Activated naive CD8-positive, alpha-beta T cell treated with anti-CD3 and anti-CD28 coated beads, Interleukin-2, amount 50 U/mL, for 24 hours (primary cell): ENCODE data around the gene PDIA6.

Experiments used
- ATAC-seq: fragments of 150-1000 bp; cut with Tn5 transposase; one replicate; pipeline ENCODE4 v1.10.0; 2021
- DNase-seq: peaks from one replicate; pipeline ENCODE4 v3.0.0; 2021
- H3K27ac Mint-ChIP-seq: one replicate; pipeline ENCODE4 v1.8.0; 2021; ENCODE audit warnings: mild to moderate bottlenecking, mixed read lengths
- H3K27me3 Mint-ChIP-seq: one replicate; pipeline ENCODE4 v1.8.0; 2021; ENCODE audit warnings: mixed read lengths
- H3K36me3 Mint-ChIP-seq: one replicate; pipeline ENCODE4 v1.8.0; 2021; ENCODE audit warnings: low read depth, mixed read lengths
- H3K4me1 Mint-ChIP-seq: one replicate; pipeline ENCODE4 v1.8.0; 2021; ENCODE audit warnings: mixed read lengths
- H3K4me3 Mint-ChIP-seq: one replicate; pipeline ENCODE4 v1.8.0; 2021; ENCODE audit warnings: mild to moderate bottlenecking, moderate library complexity, mixed read lengths
- H3K9me3 Mint-ChIP-seq: one replicate; pipeline ENCODE4 v1.8.0; 2021; ENCODE audit warnings: mixed read lengths

PDIA6 gene

DNA sequence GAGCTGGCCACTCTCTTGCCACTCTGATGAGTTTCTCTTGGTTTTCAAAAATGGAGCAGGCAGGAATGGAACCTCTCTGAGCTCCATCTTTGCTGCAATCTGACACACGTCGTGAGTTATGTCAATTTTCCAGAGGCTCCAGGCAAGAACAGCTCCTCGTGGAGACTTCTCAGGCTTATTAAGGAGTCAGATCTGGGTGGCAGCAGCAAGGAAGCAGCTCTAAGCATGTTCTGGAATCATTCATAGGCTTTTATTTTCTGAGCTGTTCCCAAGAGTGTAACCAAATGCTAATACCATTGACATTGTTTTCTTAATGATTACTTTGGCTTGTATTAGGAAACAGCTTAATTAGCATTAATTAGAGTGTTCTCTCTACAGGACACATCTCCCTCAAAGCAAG lies 26.1 kb upstream of the PDIA6 start:
- Mint-ChIP-seq H3K27me3 (peaks cover 11% of the 10 kb centered on the region), H3K36me3 (peaks cover 2% of the 10 kb centered on the region), H3K4me1 (no peaks in the 10 kb centered on the region), H3K27ac (no peak overlapping the region), H3K4me3 (no peak overlapping the region), H3K9me3 (peaks cover 23% of the 10 kb centered on the region)
- ATAC-seq (no peak), DNase-seq (no peak)

DNA sequence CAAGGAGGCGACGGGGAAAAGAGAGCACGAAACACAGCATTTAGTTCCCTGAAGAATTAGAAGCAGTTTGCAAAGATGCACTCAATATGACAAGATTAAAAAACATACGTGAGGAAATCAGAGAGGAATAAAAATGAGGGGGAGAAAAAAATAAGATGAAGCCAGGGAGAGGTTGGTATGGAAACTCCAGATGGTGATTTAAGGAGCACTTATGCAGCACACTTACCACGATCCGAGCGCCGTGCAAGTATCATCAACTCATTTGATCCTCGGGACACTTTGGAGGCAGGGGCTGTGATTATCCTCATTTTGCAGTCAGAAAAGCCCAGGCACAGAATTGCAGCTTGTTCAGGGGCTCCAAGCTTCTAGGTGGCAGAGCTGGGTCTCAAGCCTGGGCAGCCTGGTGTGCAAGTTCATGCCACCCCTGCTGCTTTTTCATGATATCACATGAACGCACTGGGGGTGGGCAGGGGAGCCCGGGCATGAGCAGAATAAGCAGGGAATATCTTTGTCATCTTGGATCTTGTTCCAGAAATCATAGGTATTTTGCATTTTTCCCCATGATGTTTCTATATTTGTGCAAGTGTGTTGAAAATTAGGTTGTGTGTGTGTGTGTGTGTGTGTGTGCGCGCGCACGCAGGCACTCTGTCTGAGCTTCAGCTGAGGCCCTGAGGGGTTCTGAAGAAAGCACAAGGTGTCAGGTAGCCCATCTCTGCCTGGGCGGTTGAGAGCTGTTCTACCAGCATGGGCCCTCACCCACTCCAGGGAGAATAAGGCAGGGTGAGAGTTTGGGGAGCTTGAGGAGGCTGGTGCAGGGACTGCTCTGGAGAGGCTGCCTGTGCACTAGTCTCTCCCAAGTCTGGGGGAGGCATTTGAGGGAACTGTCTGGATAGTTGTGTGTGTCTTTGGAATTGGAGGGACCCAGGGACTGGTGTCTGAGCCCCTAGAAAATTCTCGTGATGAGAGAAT lies 25.0 kb upstream of the PDIA6 start:
- ATAC-seq (no peak), DNase-seq (no peak)
- Mint-ChIP-seq H3K27me3 (peaks cover 13% of the 10 kb centered on the region), H3K4me1 (no peaks in the 10 kb centered on the region), H3K27ac (no peak overlapping the region), H3K9me3 (peaks cover 23% of the 10 kb centered on the region), H3K36me3 (peaks cover 2% of the 10 kb centered on the region), H3K4me3 (no peak overlapping the region)

DNA sequence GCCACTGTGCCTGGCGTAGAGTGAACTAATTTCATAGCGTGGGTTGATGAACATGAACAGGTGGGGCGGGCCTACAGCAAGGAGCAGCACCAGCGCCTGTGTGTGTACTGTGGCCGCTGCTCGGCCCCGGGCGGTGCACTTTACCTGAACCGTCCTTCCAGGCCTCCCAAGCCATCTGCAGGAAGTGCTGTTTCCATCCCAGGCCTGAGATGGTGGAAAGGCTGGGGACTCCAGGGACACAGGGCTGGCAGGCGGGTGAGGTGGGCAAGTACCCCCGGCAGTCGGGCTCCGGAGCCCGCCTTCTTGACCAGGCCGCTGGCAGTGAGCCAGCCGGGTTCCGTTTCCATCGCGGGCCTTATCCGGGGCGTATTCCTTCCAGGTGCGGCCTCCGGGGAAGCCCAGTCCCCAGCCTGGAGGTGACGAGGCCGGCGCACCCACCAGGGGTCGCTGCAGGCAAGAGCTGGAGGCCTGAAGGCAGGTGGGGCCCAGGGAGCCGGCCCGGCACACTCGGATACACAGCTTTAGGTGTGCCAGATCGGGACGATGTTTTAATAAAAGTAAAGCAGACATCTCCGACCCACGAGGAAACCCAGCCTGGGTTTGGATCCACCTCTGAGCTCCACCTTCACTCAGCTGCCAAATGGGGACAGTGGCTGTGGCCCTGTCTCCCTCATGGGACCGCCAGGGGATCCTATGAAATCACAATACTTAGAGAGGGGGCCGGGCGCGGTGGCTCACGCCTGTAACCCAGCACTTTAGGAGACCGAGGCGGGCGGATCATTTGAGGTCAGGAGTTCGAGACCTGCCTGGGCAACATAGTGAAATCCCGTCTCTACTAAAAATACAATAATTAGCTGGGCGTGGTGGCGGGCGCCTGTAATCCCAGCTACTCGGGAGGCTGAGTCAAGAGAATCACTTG lies 22.7 kb upstream of the PDIA6 start:
- peak; percentile 82 for ATAC-seq
- Mint-ChIP-seq H3K9me3 (peaks cover 4% of the 10 kb centered on the region), H3K4me1 (peaks cover 2% of the 10 kb centered on the region), H3K36me3 (no peaks in the 10 kb centered on the region), H3K27me3 (peaks cover 21% of the 10 kb centered on the region), H3K27ac (no peak overlapping the region), H3K4me3 (no peak overlapping the region)
- DNase-seq = peak; percentile 88

DNA sequence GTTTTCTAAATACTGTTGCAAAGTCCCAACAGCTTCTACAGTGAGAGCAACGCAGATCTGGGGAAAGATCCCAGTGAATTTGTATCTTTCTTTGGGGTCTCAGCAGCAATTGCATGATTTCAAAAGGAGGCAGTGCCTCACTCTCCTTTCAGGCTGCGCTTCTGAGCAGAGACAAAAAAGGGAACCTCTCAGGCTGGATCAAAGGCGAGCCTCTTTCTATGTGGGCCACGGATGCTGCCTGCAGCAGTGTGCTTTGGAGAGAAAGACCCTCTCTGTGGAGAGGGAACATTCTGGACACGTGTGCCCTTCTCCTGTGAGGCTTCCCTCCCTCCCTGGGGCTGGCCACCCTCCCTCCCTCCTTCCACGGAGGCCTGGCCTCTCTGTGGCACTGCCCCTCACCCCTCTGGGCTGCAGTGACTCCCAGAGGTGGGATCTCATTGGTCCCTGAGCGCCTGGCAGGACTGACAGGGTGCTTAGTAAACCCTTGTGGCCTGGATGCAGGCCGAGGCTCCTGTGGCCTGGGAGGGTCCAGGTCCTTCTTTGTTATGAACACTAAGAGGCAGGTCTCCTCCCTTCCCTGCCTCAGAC lies 21.6 kb upstream of the PDIA6 start:
- Mint-ChIP-seq H3K4me3 (no peak overlapping the region), H3K9me3 (no peaks in the 10 kb centered on the region), H3K36me3 (no peaks in the 10 kb centered on the region), H3K27me3 (peaks cover 23% of the 10 kb centered on the region), H3K4me1 (peaks cover 2% of the 10 kb centered on the region), H3K27ac (no peak overlapping the region)
- no peak for ATAC-seq
- no peak for DNase-seq

DNA sequence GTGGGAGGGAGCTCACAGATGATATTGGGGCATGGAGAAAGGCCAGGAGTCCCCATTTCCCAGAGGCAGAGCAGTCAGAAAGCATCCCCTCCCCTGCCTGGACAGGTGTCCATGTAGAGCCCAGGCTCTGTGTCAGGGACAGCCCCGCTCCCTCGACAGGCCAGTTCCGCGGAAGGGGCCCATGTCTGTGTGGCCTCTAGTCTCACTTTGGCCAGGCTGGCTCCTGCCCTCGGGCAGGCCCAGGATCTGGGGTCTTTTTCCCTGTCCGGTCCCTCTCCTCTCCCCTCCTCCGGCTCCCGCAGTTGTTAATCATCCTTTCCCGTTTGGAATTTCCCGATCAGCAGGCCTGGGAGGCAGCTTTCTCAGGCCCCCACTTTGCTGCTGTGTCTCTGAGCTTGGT lies 20.4 kb upstream of the PDIA6 start:
- no peak for DNase-seq
- H3K36me3 Mint-ChIP-seq = no peaks in the 10 kb centered on the region
- ATAC-seq = no peak
- no peak overlapping the region for H3K4me3 Mint-ChIP-seq
- no peak overlapping the region for H3K27ac Mint-ChIP-seq
- H3K27me3 Mint-ChIP-seq = peaks cover 23% of the 10 kb centered on the region
- no peaks in the 10 kb centered on the region for H3K9me3 Mint-ChIP-seq
- peaks cover 2% of the 10 kb centered on the region for H3K4me1 Mint-ChIP-seq

DNA sequence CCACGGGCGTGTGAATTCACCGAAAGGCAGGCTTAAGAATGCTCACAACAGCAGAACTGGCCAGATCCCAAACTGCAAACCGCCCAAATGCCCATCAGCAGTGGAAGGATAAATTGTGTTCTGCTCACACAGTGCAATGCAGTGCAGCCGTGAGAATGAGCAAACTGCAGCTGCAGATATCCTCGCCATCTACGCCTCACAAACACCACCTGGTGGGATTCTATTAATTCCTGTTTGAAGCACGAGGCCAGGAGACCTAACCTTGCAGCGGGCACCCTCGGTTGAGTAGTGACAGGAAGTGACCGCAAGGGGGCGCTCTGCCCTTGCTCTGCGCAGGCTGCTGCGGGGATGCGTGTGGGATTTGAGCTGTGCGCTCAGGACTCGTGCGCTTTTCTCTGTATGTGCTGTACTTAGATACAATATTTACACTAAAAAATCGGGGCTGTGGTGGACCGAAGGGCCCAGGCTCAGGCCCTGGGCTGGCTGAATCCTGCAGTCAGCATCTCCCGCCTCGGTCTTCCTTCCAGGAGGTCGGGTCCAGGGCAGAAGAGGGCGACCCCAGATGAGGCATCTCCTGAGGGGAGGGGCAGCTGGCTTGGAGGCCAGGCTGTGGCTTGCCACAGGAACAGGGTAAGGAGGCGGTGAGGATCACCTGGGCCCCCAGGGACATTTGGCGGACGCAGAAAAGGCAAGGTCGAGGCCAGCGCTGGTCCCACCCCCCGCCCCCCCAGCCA lies 19.8 kb upstream of the PDIA6 start:
- peaks cover 20% of the 10 kb centered on the region for H3K27me3 Mint-ChIP-seq
- H3K36me3 Mint-ChIP-seq = no peaks in the 10 kb centered on the region
- no peak overlapping the region for H3K4me3 Mint-ChIP-seq
- peaks cover 2% of the 10 kb centered on the region for H3K4me1 Mint-ChIP-seq
- ATAC-seq (peak; percentile 79), DNase-seq (peak; percentile 86)
- no peak overlapping the region for H3K27ac Mint-ChIP-seq
- no peaks in the 10 kb centered on the region for H3K9me3 Mint-ChIP-seq

DNA sequence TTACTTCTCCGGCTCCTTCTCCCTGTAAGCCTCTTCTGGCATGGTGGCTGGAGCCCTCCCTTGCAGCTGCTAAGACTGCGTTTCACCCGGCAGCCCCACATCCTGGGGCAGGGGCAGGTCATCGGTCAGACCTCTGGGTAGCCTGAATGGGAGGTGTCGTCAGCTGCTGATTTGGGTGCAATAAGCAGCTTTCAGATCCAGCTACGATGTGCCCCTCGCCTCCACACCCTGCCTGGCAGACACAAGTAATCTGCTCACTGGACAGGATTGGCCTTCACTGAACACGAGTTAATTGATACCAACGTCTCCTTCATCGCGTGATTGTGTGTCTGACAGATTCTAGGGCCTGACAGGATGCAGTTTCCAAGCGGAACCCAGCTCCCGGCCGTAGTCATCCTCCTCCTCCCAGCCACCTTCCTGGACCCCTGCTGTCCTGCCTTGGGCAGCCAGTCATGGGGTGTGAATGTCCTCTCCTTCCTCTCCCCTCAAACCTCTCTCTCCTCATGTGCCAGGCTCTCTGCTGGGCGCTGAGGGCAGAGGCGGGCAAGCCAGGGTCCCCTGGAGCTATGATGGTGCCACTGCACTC lies 18.9 kb upstream of the PDIA6 start:
- Mint-ChIP-seq H3K27ac (no peak overlapping the region), H3K4me1 (peaks cover 2% of the 10 kb centered on the region), H3K4me3 (no peak overlapping the region), H3K9me3 (no peaks in the 10 kb centered on the region), H3K36me3 (no peaks in the 10 kb centered on the region), H3K27me3 (peaks cover 23% of the 10 kb centered on the region)
- DNase-seq = no peak
- no peak for ATAC-seq

DNA sequence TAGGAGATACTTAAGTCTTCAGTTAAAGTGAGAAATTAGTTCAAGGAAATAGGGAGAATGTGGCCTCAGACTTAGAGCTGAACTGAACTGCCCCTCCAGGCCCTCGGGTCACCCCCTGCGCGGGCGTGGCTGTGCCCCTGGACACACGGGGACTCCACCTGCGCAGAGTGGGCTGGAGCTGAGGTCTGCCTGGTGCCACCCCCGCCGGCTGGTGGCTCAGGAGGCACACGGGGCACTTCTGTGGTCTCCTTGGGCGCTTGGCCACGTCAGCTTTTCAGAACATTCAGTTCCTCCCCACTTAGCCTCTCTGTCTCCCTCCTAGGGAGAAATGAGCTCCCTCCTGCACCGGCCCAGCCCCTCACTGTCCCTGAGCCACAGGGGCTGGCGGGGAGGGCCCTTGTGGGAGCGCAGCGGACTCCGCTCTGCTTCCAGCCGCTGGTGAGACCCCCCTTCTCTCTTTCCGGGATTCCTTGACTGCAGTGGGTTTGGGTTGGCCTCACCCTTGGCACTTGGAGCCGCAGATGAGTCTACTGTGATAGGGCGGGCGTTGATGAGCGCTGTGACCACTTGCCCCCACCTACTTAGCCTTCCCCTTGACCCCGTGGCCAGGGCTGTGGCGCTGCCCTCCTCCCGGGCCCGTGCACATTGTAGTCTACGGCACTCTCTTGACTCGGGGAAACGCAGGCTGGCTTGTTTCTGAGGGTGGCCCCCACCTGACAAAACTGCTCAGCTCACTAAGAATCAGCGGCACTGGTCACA lies 18.2 kb upstream of the PDIA6 start:
- ATAC-seq = no peak
- H3K27me3 Mint-ChIP-seq = peaks cover 24% of the 10 kb centered on the region
- no peaks in the 10 kb centered on the region for H3K36me3 Mint-ChIP-seq
- H3K9me3 Mint-ChIP-seq = no peaks in the 10 kb centered on the region
- peaks cover 2% of the 10 kb centered on the region for H3K4me1 Mint-ChIP-seq
- no peak overlapping the region for H3K27ac Mint-ChIP-seq
- H3K4me3 Mint-ChIP-seq = no peak overlapping the region
- no peak for DNase-seq

DNA sequence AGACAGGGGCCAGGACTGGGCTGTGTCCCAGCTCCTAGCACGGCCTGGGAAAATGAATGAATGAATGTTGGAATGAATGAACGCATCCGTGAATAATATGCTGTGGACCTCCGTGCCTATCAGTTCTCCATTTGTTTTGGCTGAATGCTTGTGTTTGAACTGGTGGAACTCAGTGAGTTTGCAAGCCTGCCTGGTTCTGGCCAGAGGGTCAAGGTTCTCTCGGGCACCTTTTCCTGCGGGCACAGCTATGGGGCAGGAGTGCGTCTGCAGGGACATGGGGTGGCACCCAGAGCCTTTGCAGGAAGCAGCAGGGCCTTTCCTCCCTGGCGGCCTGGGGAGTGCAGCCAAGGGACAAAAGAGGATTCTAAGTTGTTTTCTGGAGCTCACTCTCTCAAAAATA lies 17.6 kb upstream of the PDIA6 start:
- ATAC-seq (no peak), DNase-seq (no peak)
- H3K27ac Mint-ChIP-seq = no peak overlapping the region
- no peak overlapping the region for H3K4me3 Mint-ChIP-seq
- H3K36me3 Mint-ChIP-seq = no peaks in the 10 kb centered on the region
- H3K27me3 Mint-ChIP-seq = peaks cover 24% of the 10 kb centered on the region
- peaks cover 2% of the 10 kb centered on the region for H3K4me1 Mint-ChIP-seq
- no peaks in the 10 kb centered on the region for H3K9me3 Mint-ChIP-seq

DNA sequence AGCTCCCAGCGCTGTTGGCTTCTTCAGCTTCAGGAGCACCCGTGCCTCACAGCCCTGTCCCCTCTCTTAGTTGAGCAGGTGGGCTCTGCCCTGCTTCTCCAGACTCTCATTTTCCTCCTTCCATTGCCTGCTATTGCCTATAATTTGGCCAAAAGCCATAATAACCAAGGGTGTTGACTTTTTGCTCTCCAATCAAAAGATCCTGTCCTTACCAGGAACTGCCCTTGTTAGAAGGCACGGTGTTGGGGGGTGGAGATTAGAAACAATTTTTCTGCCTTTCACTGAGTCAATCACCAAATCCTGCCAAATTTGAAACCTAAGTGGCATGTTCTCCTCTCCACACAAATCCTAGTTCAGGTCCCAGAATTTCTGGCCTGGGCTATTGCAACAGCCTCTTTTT lies 16.7 kb upstream of the PDIA6 start:
- H3K27me3 Mint-ChIP-seq = peaks cover 24% of the 10 kb centered on the region
- no peaks in the 10 kb centered on the region for H3K9me3 Mint-ChIP-seq
- no peaks in the 10 kb centered on the region for H3K36me3 Mint-ChIP-seq
- H3K27ac Mint-ChIP-seq = no peak overlapping the region
- H3K4me1 Mint-ChIP-seq = peaks cover 2% of the 10 kb centered on the region
- ATAC-seq = no peak
- DNase-seq = no peak
- no peak overlapping the region for H3K4me3 Mint-ChIP-seq

DNA sequence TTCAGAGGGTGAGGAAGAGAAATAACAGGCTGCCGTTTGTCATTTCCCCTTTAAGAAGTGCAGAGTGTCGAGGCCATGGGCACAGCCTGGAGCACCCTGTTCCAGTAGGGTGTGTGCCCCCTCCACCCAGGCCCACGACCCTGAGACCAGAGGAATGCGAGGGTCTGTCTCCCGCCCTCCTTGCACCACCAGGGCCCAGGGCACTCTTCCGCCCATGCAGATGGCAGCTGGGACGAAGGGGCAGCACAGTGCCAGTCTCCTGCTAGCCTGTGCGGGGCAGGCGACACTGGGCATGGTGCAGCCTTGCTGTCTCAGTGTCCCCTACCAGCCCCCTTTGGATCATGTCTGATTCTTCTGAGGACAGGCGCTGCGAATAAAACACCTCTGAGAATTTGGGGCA lies 15.8 kb upstream of the PDIA6 start:
- ATAC-seq = no peak
- no peak overlapping the region for H3K4me3 Mint-ChIP-seq
- H3K27me3 Mint-ChIP-seq = peaks cover 24% of the 10 kb centered on the region
- H3K9me3 Mint-ChIP-seq = no peaks in the 10 kb centered on the region
- H3K36me3 Mint-ChIP-seq = no peaks in the 10 kb centered on the region
- peaks cover 2% of the 10 kb centered on the region for H3K4me1 Mint-ChIP-seq
- no peak for DNase-seq
- no peak overlapping the region for H3K27ac Mint-ChIP-seq

DNA sequence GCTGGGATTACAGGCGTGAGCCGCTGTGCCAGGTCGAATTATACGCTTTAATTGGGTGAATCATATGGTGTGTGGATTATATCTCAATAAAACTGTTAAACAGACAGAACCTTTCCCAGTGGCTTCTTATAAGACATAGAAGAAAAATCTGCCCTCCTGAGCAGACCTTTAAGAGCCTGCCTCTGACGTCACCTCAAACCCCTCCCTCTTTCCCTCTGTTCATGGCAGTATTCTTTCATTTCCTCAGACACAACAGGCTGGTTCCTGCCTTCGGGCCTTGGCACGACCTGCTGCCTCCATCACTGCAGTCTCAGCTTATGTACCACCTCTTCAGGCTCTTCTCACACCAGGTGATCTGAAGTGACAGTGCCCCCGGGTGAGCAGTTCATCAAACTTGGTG lies 14.0 kb upstream of the PDIA6 start:
- DNase-seq (no peak), ATAC-seq (no peak)
- Mint-ChIP-seq H3K27ac (no peak overlapping the region), H3K36me3 (no peaks in the 10 kb centered on the region), H3K9me3 (no peaks in the 10 kb centered on the region), H3K4me1 (no peaks in the 10 kb centered on the region), H3K27me3 (peaks cover 16% of the 10 kb centered on the region), H3K4me3 (no peak overlapping the region)

DNA sequence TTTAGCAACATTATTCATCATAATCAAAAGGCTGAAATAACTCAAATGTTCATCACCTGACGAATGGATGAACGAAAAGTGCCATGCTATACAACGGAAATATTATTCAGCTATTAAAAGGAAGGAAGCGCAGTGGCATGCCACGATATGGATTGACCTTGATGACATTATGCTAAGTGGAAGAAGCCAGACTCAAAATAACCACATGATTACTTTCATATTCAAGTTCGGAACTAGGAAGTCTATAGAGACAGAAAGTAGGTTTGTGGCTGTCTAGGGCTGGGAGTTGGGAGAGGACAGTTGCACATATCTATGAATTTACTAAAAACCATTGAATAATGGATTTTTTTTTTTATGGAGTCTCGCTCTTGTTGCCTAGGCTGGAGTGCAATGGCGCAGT lies 13.4 kb upstream of the PDIA6 start:
- ATAC-seq (no peak), DNase-seq (no peak)
- Mint-ChIP-seq H3K4me1 (no peaks in the 10 kb centered on the region), H3K9me3 (no peaks in the 10 kb centered on the region), H3K36me3 (no peaks in the 10 kb centered on the region), H3K4me3 (no peak overlapping the region), H3K27me3 (peaks cover 14% of the 10 kb centered on the region), H3K27ac (no peak overlapping the region)
